ENCODE results near the gene PLOD3.

- TF ChIP-seq POLR2A (IDR thresholded peaks at IDR 0.05): no peak
- no peak for TF ChIP-seq CTCF (IDR thresholded peaks at IDR 0.05)
Measured at GRCh38 chr7:101205901-101206664, 11.3 kb downstream of the PLOD3 start.

Data from vagina (tissue), 2 donors.